HG03575 (cell line): Measurements from ENCODE around the gene SNX14.
"Not testable (repeated sequence)": the region's sequence is repeated elsewhere in the genome, so short reads cannot be mapped to it uniquely, and the experiment has no call there.

Source experiments
- ATAC-seq: cut with Tn5 transposase; IDR thresholded peaks from one replicate; pipeline ENCODE4 v1.9.1; 2021; ENCODE audit not compliant: unreplicated experiment, insufficient number of reproducible peaks, low FRiP score; ENCODE audit errors: extremely low read depth

Gene SNX14

DNA sequence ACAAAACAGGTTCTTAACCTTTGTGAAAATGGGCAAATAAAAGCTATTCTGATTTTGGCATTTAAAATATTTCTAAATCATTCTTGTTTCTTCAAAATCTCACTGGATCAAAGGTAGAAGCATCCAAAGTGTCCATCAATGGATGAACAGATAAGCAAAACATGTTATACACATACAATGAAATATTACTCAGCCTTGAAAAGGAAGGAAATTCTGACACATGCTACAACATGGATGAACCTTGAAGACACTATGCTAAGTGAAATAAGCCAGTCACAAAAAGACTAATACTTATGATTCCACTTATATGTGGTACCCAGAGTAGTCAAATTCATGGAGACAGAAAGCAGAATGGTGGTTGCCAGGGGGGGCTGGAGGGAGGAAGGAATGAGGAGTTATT is 45.9 kb downstream of the SNX14 start:
- ATAC-seq: no peak

DNA sequence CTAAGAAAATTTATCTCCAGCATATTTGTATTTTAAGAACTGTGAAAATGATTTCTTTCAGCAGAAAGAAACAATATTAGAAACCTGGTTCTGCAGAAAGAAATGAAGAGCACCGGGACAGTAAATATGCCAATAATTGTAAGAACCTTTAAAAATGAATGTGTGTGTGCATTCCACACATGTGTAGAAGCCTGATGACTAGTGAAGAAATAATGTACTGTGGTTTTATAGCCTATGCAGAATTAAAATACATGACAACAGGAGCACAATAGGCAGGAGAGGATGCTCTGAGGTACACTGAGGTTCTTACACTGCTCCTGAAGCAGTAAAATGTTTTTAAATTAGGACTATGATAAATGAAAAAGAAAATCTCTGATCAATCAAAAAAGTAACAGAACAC is 48.9 kb downstream of the SNX14 start:
- no peak for ATAC-seq

DNA sequence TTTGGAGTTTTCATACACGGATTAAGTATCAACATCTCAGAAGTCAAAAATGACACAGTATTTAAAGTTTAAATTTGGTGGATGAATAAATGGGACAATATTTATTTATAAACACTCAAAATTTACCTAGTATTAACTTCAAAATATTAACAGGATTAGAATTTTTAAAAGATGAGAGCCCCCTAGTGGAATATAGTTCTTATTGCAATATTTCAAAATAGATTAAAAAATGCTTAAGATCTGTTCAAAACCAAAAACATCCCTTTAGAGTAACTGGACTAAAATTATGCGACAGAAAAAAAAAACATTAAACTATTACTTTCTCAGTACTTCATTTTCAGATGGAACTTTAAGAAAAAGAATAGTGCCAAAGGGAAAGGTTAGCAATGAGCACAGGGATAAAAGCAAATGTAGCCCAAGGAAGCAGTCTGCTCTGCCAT is 56.6 kb downstream of the SNX14 start:
- ATAC-seq: no peak

- ATAC-seq: not testable (repeated sequence)
Observed at GRCh38 chr6:85524281-85524680, 69.4 kb downstream of the SNX14 start.

DNA sequence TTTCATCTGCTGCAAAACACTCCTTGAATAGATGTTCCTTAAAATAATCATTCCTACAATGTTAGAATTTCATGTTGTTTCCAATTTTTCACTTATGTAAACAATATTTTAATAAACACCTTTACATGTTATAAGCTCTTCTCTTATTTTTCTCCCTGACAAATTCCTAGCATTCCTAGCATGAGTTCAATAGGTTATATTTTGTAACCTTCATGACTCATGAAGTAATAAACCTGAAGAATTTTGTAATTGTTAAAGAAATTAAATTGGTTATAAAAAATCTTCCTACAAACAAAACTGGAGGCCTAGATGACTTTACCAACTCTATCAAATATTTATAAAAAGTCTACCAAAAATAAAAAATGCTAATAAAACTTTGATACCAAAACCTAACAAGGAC is 77.5 kb downstream of the SNX14 start:
- ATAC-seq: no peak

GRCh38 chr6:85506441-85507093 is 87.1 kb downstream of the SNX14 start:
- no peak for ATAC-seq

DNA sequence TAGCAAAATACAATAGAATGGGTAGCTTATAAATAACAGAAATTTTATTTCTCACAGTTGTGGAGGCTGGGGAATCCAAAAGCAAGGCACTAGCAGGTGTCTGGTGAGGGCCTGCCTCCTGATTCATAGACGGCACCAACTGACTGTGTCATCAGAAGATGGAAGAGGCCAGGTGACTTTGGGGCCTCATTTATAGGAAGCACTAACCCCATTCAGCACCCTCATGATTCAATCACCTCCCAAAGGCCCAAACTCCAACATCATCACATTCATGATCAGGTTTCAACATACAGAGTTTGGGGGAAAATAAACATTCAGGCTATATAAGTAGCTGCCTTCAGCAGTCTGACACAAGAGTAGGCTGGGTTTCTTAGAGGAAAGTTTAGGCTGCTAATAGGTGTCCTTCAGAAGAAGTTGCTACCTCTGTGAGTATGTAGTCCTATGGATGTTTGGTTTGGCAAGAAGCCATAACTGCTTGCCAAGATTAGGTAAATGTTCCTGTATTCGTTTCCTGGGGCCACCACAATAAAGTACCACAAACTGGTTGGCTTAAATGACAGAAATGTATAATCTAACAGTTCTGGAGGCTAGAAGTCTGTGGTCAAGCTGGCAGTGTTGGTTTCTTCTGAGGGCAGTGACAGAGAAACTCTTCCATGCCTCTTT is 94.9 kb downstream of the SNX14 start:
- ATAC-seq: no peak

- no peak for ATAC-seq
Observed at GRCh38 chr6:85496856-85497255, 96.8 kb downstream of the SNX14 start.

DNA sequence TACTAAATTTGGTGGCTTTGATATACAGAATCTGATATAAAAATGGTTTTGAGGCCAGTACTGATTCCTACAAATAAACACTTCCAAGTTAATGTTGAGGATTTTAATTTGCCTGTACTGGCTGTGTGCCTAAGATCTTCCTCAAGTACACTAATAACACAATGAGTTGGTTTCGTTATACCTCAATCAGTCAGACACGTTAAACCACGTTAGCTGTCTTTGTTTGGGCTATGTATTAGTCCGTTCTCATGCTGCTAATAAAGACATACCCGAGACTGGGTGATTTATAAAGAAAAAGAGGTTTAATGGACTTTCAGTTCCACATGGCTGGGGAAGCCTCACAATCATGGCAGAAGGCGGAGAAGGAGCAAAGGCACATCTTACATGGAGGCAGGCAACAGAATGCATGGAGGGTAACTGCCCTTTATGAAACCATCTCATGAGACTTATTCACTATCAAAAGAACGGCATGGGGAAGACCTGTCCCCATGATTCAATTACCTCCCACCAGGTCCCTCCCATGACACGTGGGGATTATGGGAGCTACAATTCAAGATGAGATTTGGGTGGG is 97.6 kb downstream of the SNX14 start:
- ATAC-seq: no peak

DNA sequence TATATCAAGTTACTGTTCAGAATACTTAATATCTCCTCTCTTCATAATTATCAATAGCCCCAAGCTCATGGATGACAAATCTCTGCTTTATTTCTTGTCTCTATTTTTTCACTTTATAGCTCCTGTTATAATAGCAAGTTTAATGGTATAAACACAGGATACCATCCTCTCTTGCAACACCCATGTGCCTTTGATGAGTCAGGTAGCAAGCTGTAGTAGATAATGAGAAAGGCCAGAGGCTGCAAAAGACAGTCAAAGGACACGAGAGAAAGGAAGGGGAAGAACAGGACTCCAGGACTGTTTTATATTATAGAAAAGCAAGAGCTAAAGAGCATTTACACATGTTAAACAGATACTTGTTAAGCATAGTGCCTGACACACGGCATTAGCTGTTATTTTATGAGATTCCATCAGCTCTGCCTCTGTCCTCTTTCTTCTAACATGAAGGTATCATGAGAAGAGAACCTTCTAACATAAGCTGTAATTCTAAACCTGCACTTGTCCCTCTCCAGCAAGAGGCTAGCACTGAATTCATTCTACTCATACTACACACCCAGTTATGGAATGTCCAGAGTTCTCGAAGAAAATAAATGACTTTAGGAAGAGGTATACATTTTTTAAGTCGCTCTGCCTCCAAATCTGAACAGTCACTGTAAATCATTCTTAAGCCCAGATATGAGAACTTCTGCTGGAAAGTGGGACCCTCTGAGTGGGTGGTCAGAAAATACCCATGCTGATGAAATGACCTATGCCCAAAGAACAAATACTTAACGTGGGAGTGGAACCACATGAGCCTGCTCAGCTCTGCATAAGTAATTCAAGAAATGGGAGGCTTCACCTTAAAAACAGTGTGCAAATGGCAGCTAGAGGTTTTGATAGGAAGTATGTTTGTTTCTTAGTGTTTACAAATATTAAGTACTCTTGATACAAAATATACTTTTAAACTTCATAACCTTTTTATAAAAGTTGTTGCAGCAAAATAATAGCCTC is 98.8 kb downstream of the SNX14 start:
- ATAC-seq: no peak

- ATAC-seq: no peak
Observed at GRCh38 chr6:85493389-85493788, 100.3 kb downstream of the SNX14 start.

DNA sequence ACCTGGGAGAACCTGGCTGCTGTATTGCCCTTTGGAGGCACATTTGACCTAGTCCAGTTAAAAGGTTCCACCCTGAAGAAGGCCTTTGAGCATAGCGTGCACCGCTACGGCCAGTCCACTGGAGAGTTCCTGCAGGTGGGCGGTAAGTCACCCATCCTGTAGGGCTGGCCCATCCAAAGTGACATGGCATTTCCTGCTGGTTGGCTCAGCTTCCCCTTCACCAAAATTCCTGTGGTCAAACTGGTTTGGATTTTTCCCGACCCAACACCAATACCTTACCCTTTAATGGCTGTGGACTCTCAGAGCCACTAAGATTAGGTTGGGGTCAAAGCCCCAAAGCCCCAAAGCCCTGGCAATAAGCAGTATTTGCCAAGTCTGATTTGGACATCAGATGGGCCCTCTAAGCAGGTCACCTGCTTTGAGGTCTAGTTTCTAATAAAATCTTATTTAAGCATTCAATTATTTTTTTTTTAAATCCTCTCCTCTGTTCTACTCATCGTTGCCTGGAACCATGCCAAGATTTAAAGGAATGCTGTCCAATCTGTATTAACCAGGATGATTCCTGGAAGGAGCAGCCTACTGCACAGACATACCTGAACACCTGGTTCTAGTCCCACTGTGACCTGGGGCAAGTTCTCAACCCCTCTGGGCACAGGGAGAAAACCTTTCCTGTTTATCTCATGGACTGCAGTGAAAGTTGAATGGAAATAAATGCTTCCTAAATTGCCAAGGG is 103.0 kb downstream of the SNX14 start:
- no peak for ATAC-seq

DNA sequence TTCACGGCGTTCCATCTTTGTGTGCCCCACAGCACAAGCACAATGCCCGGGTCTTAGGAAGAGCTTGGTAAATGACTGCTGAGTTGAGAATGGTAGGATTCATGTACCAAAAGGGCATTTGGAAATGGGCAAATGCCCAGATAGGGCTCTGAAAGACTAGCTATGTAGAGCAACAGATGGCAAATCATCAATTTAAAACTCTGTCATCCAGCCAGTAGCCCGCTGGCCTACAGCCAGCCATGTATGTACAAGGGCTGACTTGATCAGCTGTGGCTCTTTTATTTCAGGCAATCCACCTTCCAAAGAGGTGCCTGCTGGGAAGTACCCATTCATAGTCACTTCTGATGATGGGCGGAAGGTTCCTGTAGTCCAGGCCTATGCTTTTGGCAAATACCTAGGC is 108.7 kb downstream of the SNX14 start:
- no peak for ATAC-seq

GRCh38 chr6:85483846-85484245 is 109.8 kb downstream of the SNX14 start:
- ATAC-seq: no peak

DNA sequence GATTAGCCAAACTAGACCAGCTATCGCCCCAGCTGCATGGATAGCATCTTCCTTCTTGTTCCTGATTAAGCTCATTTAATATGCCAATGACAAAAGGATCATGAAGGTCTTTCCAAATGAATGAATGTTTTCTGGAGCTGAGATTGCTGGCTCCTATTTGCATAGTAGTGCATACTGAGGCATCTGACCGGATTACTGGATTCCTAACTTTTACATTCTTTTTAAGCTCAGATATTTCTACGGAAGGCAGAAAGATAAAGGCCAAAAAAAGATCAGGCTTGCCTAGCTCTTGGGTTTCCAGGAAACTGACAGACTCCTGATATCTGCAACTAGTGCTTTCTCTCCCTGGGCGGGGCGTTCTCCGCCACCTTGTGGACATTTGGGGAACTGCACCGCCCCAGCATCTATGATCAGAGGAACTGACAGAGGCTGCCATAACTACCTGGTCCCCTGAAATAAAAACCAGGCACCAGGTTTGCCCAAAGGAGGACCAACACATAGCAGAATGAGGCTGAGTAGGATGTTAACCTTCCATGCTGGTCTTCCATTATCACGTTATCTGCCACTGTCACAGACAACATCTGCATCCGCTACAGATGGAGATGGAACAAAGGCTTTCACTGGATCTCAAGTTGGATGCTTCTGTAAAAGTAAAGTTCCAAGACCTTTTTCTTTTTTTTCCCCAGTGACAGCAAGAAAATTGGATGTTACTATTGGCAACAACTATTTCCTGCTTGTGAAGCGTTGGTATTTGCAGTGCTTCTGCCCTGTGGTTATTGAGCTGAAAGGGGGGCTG is 110.6 kb downstream of the SNX14 start:
- peak; percentile 85 for ATAC-seq

DNA sequence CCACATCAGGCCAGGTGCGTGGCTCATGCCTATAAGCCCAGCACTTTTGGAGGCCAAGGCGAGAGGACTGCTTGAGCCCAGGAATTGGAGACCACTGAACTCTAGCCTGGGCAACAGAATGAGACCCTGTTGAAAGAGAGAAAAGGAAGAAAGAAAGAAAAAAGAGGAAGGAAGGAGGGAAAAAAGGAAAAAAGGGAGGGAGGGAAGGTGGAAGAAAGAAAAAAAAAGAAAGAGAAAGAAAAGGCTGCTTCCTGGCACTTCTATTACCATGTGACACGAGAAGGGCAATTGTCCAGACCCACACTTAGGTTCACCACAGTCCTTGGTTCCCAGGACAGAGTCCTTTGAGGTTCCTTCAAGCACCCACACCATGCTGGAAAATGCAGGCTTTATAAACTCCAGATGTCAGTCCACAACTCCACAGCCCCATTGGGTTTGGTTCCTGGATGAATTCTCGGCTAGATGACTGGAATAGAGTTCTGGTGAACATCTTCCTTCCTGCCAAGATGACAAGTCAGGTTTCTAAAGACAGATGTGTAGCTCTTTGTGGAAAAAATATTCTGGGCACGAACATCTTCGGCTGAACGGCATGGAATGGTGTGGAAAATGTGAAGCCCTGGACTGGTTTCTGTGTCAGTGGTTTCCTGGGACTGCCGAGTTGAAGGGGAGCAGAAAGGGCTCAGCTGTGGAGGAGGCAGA is 111.3 kb downstream of the SNX14 start:
- no peak for ATAC-seq

DNA sequence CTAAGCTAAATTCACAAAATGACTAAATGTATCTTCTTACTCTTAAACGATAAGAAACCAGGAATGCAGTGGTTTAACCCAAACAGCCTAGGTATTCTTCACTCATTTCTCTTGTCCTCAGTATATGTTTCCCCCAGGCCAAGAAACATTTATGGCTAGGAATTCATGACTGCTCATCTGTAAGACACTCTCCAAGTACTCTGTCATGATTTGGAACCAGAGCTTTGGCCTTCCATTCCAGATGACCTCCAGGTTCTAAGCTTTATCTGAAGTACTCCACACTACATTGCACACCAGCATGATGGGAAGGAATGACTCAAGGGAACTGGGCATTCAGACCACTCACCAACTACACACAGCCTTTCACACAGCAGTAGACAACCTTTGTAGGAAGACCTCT is 114.5 kb downstream of the SNX14 start:
- no peak for ATAC-seq

DNA sequence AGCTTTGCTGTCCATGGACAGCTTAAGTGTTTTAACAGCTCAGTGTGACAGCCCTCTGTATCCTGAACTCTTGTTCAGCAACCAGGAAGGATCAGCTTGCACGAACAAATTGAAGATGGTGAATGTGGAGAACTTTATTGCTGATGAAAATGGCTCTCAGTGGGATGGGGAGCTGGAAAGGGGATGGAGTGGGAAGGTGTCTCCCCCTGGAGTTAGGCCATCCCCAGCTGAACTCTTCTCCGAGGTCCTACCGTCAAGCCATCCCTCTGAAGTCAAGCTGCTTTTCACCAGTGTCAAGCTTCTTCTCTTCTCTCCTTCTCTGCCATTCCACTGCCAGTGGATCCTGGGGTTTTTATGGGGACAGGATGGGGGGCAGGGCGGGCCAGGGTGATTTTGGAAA is 117.1 kb downstream of the SNX14 start:
- no peak for ATAC-seq
